GM04504 (cell line): ENCODE results near the gene MRPS25.
"Not testable (repeated sequence)": the region's sequence is repeated elsewhere in the genome, so short reads cannot be mapped to it uniquely, and the experiment has no call there.

Source experiments
- DNase-seq: peaks from one replicate; pipeline ENCODE4 v3.0.0-alpha.2; 2012; ENCODE audit warnings: low read depth

Gene MRPS25

GRCh38 chr3:15043408-15044171 lies 21.5 kb downstream of the MRPS25 start:
- DNase-seq: no peak

- no peak for DNase-seq
Observed at GRCh38 chr3:15042936-15043335, 22.2 kb downstream of the MRPS25 start.

DNA sequence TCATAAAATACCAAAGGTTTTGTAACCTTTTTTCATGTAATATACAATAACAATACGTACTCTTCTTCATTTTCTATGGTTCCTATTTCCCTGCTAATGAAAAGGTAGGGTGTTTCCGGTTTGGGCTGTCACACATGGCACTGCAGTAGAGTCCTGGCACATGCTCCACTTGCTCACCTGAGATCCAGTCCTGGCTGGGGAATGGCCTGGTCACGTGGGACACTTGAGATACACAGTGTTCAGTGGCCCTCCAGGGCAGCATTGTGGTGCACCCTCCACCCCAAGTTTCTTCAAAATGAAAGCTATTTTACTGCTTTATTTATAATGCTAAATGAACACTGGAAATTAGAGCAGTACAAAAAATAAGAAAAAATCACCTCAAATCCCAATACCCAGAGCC lies 23.2 kb downstream of the MRPS25 start:
- DNase-seq: no peak

DNA sequence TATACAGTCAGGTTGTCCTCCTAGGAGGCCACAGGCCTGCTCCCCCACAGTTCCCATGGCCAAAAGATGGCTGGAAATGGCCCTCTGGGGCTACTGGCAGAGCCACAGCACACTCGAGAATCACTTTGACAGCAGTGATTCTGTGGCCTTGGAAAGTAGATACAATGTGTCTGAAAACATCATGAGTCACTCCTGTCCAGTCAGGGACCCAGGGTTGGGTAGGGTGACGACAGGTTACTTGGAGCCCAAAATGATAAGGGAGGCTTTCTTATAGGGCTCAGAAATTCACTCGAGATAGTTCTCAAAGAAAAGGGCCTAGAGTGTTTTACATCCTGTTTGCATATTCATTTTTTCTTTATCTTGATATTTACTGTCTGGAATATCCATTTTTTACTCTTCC lies 24.3 kb downstream of the MRPS25 start:
- DNase-seq: no peak

- no peak for DNase-seq
Observed at GRCh38 chr3:15038306-15038705, 26.8 kb downstream of the MRPS25 start.

GRCh38 chr3:15033103-15033502 lies 32.0 kb downstream of the MRPS25 start:
- no peak for DNase-seq

DNA sequence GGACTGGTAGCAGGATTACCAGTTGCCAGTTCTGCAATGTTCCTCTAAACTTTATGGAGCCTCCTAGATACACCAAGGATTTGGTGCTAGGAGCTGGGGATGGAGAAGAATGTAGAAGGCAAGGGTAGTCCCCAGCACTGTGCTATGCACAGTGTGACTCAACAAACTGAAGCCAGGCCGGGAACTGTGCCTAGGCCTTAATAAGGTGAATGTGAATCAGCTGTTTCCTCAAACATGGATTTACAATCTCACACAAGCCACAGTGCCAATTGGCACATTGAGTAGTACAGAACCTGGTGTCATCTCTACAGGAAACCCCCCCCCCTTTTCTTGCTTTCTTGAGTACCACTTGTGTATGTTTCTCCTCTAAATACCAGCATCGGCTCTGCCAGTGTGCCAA lies 32.5 kb downstream of the MRPS25 start:
- DNase-seq: no peak

GRCh38 chr3:15029625-15030024 lies 35.5 kb downstream of the MRPS25 start:
- DNase-seq: no peak

GRCh38 chr3:15023719-15024118 lies 41.4 kb downstream of the MRPS25 start:
- no peak for DNase-seq

- no peak for DNase-seq
Observed at GRCh38 chr3:15023249-15023648, 41.9 kb downstream of the MRPS25 start.

DNA sequence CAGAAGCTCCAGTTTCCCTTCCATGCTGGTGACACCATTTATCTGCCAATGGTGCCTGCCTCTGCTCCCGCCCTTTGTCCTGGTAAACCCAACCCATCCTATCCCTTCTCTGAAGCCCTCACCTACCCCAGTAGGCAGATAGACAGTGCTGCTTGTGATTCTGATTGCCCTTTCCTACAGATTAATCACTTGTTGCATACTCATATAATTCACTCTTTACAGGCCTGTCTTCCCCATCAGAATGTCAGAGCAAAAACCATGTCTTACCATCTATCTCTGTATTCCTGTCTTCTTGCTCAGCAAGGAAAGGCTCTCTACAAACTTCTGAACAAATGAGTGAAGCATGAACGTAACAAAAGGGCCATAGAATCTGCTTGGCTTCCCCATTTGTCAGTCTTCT lies 47.9 kb downstream of the MRPS25 start:
- no peak for DNase-seq

DNA sequence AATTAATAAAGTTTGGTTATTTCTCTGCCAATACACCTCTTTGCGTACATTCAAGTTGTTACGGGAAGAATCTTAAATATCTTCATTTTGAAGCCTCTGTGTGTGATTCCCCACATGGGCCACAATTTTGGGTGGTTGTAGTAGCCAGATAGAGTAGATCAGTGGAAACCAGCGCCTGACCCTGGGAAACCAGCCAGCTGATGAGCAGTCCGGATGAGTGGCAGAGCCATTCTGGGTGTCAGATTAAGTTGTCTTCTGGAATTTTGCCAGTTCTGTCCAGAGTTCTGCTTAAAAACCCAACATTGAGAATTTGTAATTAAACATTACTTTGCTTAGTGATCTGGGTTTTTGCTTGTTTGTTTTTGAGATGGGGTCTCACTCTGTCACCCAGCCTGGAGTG lies 49.7 kb downstream of the MRPS25 start:
- no peak for DNase-seq

- no peak for DNase-seq
Observed at GRCh38 chr3:15014606-15015328, 50.3 kb downstream of the MRPS25 start.

- no peak for DNase-seq
Observed at GRCh38 chr3:15011174-15011573, 53.9 kb downstream of the MRPS25 start.

DNA sequence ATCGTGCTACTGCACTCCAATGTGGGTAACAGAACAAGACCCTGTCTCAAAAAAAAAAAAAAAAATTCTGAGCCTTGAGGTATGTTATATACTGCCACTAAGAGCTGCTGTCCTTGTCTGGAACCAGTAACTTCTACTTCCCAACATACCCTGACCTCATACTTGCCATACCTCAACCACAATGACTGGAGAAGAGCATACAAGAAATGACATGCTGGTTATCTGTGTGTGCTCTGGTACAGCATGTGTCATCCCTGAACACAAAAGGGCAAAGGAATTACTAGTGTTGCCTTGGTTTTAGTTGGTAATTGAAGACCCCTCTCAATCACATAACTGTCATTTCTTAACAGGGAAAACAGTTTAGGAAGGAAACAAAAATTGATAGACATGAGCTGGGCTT lies 54.5 kb downstream of the MRPS25 start:
- DNase-seq: no peak

GRCh38 chr3:15009167-15009566 lies 55.9 kb downstream of the MRPS25 start:
- no peak for DNase-seq

DNA sequence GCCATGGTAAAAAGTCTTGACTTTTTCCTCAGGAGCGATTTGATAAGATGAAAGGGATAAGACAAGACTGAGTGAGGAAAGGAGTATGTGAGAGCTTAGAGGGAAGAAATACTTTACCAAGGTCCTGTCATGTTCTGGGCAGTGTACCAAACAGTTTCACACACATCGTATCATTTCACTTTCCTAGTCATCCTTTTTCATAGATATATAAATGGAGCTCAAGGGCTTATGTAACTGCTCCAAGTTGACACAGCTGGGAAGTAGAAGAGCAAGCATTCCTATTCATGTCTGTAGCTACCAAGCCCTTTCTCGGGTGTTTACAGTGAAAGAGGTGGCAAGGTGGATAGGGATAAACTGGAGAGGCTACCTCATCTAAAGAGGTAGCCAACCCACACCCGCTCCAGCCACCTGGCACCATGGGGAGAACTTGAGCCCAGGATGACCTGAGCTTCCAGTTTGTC lies 57.4 kb downstream of the MRPS25 start:
- peak; percentile 74 for DNase-seq

DNA sequence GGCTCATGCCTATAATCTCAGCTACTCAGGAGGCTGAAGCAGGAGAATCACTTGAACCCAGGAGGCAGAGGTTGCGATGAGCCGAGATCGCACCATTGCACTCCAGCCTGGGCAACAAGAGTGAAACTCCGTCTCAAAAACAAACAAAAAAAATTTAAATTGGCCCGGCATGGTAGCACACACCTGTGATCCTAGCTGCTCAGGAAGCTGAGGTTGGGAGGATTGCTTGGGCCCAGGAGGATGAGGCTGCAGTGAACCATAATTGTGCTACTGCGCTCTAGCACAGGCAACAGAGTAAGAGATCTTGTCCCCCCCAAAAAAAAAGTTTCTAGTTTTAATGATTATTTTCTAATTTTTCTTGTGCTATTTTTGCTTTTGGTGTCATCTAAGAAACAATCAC lies 65.9 kb downstream of the MRPS25 start:
- DNase-seq: not testable (repeated sequence)
